Stomach (tissue), 4 donors: ENCODE data around the gene SLC49A4.

Source experiments
- EP300 ChIP-seq: sonication (generic); formaldehyde crosslinking; IDR thresholded peaks from one replicate; pipeline ENCODE4 v1.6.1; 2017; ENCODE audit warnings: antibody characterized with exemption
- POLR2A ChIP-seq, 4 donors: fragments of 450-650 bp; IDR thresholded peaks; one replicate each; pipeline ENCODE4 v1.6.1; 2016; ENCODE audit warnings: antibody characterized with exemption in 4 of 4, control low read depth in 2 of 4, mild to moderate bottlenecking in 1 of 4, moderate library complexity in 1 of 4
- TF ChIP-seq, protein P1 (sequence below), 7 experiments: fragments of 450-650 bp in 4 of 7; fragments of 200-600 bp in 3 of 7; sonication (generic) in 3 of 7; IDR thresholded peaks; one replicate each; pipeline ENCODE4 v1.5.1; 2016 to 2019; ENCODE audit warnings: antibody characterized with exemption in 7 of 7, control low read depth in 2 of 7, mild to moderate bottlenecking in 1 of 7

DNA sequence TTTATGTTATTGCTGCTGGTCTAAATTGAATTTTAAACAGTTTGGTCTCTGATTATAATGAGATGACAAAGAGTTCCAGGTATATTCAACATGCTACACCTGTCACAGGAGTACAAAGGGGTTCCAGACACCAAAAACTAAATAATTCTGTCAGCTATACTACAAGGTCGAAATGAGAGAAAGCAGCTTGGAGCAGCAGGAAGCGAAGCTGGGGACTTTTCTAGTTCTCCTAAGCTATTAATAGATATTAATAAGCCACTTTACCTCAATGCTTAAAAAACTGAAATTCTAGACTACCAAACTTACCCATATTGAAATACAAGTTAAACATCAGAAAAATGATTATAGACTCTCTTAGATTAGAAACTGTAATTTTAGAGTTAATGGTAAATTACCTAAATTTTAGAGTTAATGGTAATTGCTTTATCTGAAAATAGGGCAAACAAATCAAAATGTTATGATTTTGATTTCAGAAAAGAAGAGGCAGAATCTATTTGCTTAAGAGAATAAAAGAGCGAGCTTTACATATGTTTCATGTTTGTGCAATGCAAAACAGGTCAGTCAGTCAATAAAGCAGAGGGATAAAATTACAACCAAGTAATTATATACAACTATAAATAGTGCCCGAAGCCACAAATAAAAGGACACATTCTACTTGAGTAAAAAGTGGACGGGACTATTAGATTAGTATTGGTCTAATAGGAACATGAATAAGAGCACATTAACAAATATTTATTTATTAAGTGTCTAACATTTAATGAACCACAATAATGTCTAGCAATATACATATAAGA lies 18.0 kb upstream of the SLC49A4 start:
- TF ChIP-seq POLR2A (IDR thresholded peaks at IDR 0.05) = no peak
- TF ChIP-seq, protein P1, sequence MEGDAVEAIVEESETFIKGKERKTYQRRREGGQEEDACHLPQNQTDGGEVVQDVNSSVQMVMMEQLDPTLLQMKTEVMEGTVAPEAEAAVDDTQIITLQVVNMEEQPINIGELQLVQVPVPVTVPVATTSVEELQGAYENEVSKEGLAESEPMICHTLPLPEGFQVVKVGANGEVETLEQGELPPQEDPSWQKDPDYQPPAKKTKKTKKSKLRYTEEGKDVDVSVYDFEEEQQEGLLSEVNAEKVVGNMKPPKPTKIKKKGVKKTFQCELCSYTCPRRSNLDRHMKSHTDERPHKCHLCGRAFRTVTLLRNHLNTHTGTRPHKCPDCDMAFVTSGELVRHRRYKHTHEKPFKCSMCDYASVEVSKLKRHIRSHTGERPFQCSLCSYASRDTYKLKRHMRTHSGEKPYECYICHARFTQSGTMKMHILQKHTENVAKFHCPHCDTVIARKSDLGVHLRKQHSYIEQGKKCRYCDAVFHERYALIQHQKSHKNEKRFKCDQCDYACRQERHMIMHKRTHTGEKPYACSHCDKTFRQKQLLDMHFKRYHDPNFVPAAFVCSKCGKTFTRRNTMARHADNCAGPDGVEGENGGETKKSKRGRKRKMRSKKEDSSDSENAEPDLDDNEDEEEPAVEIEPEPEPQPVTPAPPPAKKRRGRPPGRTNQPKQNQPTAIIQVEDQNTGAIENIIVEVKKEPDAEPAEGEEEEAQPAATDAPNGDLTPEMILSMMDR (IDR thresholded peaks at IDR 0.05) = no peak
- TF ChIP-seq EP300 = no peak
